Lower lobe of right lung (tissue), 2 donors: Measurements from ENCODE around the gene SAMD11. TPM values are rescaled to one million over a fixed set of nuclear protein-coding genes. Genes with fewer than 3 reads are reported as not detected.
A peak's percentile ranks its signal among the peaks of the same experiment; 100 is the strongest.

Experiments used
- ATAC-seq, 2 donors: fragments of 200-7000 bp; cut with Tn5 transposase; one replicate each; pipeline ENCODE4 v1.9.1; 2020 to 2022; ENCODE audit warnings: mild to moderate bottlenecking in 2 of 2, moderate library complexity in 2 of 2
- DNase-seq: peaks from one replicate; pipeline ENCODE4 v3.0.0-alpha.2; 2020
- H3K27ac ChIP-seq: fragments of 200-600 bp; one replicate; pipeline ENCODE4 v1.8.0; 2022
- H3K27me3 ChIP-seq: fragments of 200-600 bp; one replicate; pipeline ENCODE4 v1.8.0; 2022; ENCODE audit warnings: low read depth
- H3K36me3 ChIP-seq: fragments of 200-600 bp; one replicate; pipeline ENCODE4 v1.8.0; 2022; ENCODE audit warnings: mild to moderate bottlenecking
- H3K4me1 ChIP-seq: fragments of 200-600 bp; one replicate; pipeline ENCODE4 v1.8.0; 2022
- H3K4me3 ChIP-seq: fragments of 200-600 bp; one replicate; pipeline ENCODE4 v1.8.0; 2022; ENCODE audit warnings: mild to moderate bottlenecking
- H3K9me3 ChIP-seq: fragments of 200-600 bp; one replicate; pipeline ENCODE4 v1.8.0; 2022
- intact Hi-C: fragments of 100-400 bp; cut with DNase I; formaldehyde crosslinking; loops from one replicate; pipeline ENCODE4 v1.11.0; 2022
- total RNA-seq: library from RNA; stranded (reverse); fragmentation: NEBNext Ultra II Directional; extraction: Animal tissue kit (Norgen Biotek cat#: 25700); gene quantifications from one replicate; pipeline ENCODE4 v1.2.1, GENCODE V29; 2021
- TF ChIP-seq, protein P1 (sequence below): fragments of 200-600 bp; IDR thresholded peaks from one replicate; pipeline ENCODE4 v1.8.0; 2022; ENCODE audit warnings: antibody characterized with exemption, mild to moderate bottlenecking
- donor health status: DM: no; HTN: yes; CAD: no; lungs with severe emphysema.

Gene SAMD11
- total RNA-seq, 1 donor from 2014 or later = 2.2 TPM

DNA sequence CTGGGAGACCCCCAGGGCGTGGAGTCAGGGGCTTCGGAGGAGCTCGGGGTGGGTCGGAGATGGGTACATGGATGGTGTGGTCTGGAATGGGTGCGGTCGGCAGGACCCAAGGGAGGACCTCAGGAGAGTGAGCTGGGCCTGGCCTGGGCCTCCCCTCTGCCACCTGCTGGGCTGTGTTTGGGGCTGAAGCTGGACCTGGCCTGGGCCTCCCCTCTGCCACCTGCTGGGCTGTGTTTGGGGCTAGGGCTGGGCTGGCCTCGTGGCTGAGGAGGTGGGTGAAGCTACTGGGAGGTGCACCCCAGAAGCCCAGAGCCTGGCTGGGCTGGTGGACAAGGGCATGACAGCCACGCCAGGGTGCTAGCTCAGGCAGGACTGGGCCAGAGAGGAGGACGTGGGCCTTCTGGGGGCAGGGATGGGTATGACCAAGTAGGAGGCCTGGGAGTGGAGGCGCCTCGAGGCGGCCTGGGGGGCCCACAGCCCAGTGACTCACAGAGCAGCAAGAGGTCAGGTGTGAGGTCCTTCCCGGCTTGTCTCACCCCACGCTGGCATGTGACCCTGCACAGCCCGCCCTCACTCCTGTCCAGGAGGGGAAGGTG is 14.5 kb downstream of the SAMD11 start:
- no peak overlapping the region for H3K27ac ChIP-seq
- peaks cover 35% of the 10 kb centered on the region for H3K4me1 ChIP-seq
- DNase-seq (no peak), ATAC-seq (peak; percentile 38 to 40)
- no peaks in the 10 kb centered on the region for H3K36me3 ChIP-seq
- H3K9me3 ChIP-seq = no peaks in the 10 kb centered on the region
- H3K27me3 ChIP-seq = peaks cover 89% of the 10 kb centered on the region
- intact Hi-C loops = no loop called here
- TF ChIP-seq, protein P1, sequence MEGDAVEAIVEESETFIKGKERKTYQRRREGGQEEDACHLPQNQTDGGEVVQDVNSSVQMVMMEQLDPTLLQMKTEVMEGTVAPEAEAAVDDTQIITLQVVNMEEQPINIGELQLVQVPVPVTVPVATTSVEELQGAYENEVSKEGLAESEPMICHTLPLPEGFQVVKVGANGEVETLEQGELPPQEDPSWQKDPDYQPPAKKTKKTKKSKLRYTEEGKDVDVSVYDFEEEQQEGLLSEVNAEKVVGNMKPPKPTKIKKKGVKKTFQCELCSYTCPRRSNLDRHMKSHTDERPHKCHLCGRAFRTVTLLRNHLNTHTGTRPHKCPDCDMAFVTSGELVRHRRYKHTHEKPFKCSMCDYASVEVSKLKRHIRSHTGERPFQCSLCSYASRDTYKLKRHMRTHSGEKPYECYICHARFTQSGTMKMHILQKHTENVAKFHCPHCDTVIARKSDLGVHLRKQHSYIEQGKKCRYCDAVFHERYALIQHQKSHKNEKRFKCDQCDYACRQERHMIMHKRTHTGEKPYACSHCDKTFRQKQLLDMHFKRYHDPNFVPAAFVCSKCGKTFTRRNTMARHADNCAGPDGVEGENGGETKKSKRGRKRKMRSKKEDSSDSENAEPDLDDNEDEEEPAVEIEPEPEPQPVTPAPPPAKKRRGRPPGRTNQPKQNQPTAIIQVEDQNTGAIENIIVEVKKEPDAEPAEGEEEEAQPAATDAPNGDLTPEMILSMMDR = peak; percentile 33
- no peak overlapping the region for H3K4me3 ChIP-seq

DNA sequence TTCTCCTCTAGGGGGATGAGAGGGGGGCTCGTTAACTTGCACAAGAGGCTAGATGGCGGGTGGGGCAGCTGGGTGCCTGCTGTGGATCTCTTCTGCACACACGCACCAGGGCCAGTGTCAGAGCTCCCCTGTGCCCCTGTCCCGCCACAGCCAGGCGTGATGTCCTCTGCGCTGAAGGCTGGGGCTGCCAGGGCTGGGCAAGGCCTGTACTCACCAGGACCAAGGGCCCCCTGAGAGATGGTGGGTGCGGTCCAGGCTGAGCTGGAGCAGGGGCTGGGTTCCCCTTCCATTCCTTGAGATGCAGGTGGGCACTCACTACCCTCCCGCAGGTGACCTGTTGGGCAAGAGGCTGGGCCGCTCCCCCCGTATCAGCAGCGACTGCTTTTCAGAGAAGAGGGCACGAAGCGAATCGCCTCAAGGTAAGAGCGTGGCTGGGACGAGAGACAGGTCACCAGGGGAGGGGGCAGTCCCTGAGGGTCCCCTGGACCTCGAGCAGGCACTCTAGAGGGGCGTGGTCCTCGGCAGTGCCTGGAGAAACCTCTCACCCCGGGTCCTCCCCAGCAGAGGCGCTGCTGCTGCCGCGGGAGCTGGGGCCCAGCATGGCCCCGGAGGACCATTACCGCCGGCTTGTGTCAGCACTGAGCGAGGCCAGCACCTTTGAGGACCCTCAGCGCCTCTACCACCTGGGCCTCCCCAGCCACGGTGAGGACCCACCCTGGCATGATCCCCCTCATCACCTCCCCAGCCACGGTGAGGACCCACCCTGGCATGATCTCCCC is 15.2 kb downstream of the SAMD11 start:
- no peaks in the 10 kb centered on the region for H3K36me3 ChIP-seq
- TF ChIP-seq, protein P1 = no peak
- H3K27ac ChIP-seq = no peak overlapping the region
- intact Hi-C loops = no loop called here
- no peak for DNase-seq
- H3K9me3 ChIP-seq = no peaks in the 10 kb centered on the region
- ATAC-seq = no peak
- peaks cover 88% of the 10 kb centered on the region for H3K27me3 ChIP-seq
- H3K4me3 ChIP-seq = no peak overlapping the region
- peaks cover 35% of the 10 kb centered on the region for H3K4me1 ChIP-seq

DNA sequence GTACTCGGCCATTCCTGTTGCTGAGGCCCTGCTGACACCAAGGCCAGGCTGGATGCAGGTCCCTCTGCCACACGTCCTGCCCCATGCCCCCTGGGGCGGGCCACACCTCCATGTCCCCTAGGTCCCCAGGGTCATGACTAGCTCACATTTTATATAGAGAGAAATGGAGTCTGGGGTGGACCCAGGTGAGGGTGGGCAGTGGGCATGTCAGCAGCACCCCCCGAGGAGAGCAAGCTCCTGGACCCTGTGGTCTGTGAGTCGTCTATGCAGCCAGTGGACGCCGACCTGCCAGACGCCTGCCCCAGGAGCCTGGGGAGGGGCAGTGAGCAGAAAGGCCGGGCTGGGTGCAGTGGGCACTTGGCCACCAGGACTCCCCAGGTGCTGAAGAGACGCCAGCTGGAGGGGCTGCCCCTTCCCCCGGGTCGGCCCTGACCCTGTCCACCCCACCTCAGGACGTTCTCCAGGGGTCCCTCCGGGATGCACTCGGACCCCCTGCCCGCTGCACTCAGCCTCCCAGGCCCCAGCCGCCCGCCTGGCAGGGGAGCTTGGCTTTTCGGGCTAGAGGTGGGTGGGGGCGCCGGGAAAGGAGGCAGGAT is 15.9 kb downstream of the SAMD11 start:
- H3K36me3 ChIP-seq = no peaks in the 10 kb centered on the region
- TF ChIP-seq, protein P1 = no peak
- DNase-seq = no peak
- intact Hi-C loops = no loop called here
- peaks cover 35% of the 10 kb centered on the region for H3K4me1 ChIP-seq
- peaks cover 90% of the 10 kb centered on the region for H3K27me3 ChIP-seq
- peak overlapping the region; percentile 46 for H3K4me3 ChIP-seq
- no peak overlapping the region for H3K27ac ChIP-seq
- ATAC-seq = no peak
- no peaks in the 10 kb centered on the region for H3K9me3 ChIP-seq

DNA sequence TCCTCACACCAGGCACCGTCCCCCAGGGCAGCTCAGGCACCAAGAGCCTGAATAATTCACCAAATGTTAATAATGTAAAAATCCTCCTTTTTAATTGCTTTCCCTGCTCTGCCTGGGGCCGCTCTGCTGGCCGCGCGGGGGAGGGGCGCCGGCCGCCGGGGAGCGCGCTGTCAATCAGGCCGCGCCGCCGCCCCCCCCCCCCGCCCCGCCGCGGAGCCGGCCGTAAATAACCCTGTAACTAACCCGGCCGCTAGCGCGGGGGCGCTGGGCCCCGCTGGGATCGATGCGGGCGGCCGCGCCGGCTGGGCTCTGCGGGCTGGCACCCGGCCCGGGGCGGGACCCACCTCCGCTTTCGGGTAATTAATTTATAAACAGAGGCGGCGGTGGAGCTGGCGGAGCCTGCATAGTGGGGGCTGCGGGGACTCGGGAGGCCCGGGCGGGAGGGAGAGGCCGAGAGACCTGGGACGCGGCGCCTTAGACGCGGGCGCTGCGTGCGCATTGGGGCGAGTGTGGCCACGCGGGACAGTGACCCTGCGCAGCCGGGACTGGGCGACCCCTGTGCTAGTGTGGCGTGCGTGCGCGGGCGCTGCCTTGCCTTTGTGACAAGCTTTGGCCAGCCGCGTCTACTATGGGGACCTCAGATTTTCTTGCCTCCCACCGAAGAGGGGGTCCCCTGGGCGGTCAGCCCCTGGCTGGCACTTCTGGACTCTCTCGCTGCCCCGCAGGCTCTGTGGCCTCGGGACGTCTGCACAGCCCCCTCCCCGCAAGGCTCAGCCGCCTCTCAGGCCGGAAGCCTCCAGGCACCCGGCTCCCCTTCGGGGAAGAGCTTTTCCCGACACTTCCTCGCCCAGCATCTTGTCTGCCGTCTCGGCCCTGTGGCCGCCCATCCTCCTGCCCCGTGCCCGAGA is 16.6 kb downstream of the SAMD11 start:
- ATAC-seq = peak; percentile 11 to 24
- TF ChIP-seq, protein P1 = no peak
- Histone ChIP-seq H3K36me3 (no peaks in the 10 kb centered on the region), H3K9me3 (no peaks in the 10 kb centered on the region), H3K27me3 (peaks cover 83% of the 10 kb centered on the region), H3K4me3 (peak overlapping the region; percentile 46), H3K27ac (peak overlapping the region; percentile 9), H3K4me1 (peaks cover 35% of the 10 kb centered on the region)
- no peak for DNase-seq
- intact Hi-C loops = no loop called here

DNA sequence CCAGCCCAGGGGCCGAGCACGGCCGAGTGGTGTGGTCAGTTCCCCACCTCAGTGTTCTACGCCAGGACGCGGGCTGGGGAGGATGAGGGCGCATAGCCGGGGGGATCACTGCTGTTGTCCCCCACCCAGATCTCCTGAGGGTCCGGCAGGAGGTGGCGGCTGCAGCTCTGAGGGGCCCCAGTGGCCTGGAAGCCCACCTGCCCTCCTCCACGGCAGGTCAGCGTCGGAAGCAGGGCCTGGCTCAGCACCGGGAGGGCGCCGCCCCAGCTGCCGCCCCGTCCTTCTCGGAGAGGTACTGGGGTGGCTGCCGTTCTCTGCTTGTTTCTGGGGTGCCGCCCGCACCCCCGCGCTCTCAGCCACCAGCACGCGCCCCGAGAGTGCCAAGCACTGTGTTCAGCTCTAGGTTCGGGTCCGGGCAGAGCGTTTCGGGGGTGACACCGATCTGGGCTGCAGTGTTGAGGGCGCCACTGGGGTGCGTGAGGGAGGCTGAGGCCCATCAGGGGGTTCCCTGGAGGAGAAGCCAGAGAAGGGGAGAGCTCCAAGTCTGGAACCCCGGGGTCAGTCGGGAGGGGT is 17.4 kb downstream of the SAMD11 start:
- ATAC-seq (peak in 1 of 2 donors; percentile 0), DNase-seq (no peak)
- peaks cover 35% of the 10 kb centered on the region for H3K4me1 ChIP-seq
- TF ChIP-seq, protein P1 = no peak
- peak overlapping the region; percentile 46 for H3K4me3 ChIP-seq
- intact Hi-C loops = no loop called here
- H3K27me3 ChIP-seq = peaks cover 76% of the 10 kb centered on the region
- H3K27ac ChIP-seq = peak overlapping the region; percentile 9
- H3K9me3 ChIP-seq = no peaks in the 10 kb centered on the region
- peaks cover 6% of the 10 kb centered on the region for H3K36me3 ChIP-seq
